Measurements from ENCODE around the gene NTRK2. TPM values are rescaled to one million over a fixed set of nuclear protein-coding genes. Genes with fewer than 3 reads are reported as not detected.

Gene NTRK2
- total RNA-seq, 6 experiments from 2014 or later, result 0.11 to 0.83 (median 0.25) TPM

GRCh38 chr9:84940294-84940693 is 270.8 kb downstream of the NTRK2 start:
- H3K4me3 Mint-ChIP-seq, result no peak overlapping the region
- no peak for TF ChIP-seq CTCF (IDR thresholded peaks at IDR 0.05)
- H3K4me1 Mint-ChIP-seq (ENCODE audit: low read depth), result no peaks in the 10 kb centered on the region; the same call in 1 of the 2 replicates
- H3K27me3 Mint-ChIP-seq (ENCODE audit: insufficient read depth), result no peaks in the 10 kb centered on the region; the same call in 1 of the 2 replicates
- DNase-seq, result no peak
- H3K27ac Mint-ChIP-seq, result no peak overlapping the region
- H3K36me3 Mint-ChIP-seq (ENCODE audit: low read depth), result no peaks in the 10 kb centered on the region
- H3K9me3 Mint-ChIP-seq, result peaks cover 25% of the 10 kb centered on the region

GRCh38 chr9:84941792-84942191 is 272.3 kb downstream of the NTRK2 start:
- no peak for DNase-seq
- Mint-ChIP-seq H3K27me3 (ENCODE audit: insufficient read depth) (no peaks in the 10 kb centered on the region; the same call in 1 of the 2 replicates), H3K27ac (no peak overlapping the region), H3K9me3 (peaks cover 25% of the 10 kb centered on the region), H3K36me3 (ENCODE audit: low read depth) (no peaks in the 10 kb centered on the region), H3K4me3 (no peak overlapping the region), H3K4me1 (ENCODE audit: low read depth) (no peaks in the 10 kb centered on the region; the same call in 1 of the 2 replicates)
- TF ChIP-seq CTCF (IDR thresholded peaks at IDR 0.05), result no peak

GRCh38 chr9:84943482-84944050 is 274.0 kb downstream of the NTRK2 start:
- DNase-seq, result no peak
- H3K4me3 Mint-ChIP-seq, result no peak overlapping the region
- TF ChIP-seq CTCF (IDR thresholded peaks at IDR 0.05), result no peak
- peaks cover 30% of the 10 kb centered on the region for H3K9me3 Mint-ChIP-seq
- no peaks in the 10 kb centered on the region for H3K36me3 Mint-ChIP-seq (ENCODE audit: low read depth)
- no peaks in the 10 kb centered on the region; the same call in 1 of the 2 replicates for H3K27me3 Mint-ChIP-seq (ENCODE audit: insufficient read depth)
- H3K27ac Mint-ChIP-seq, result no peak overlapping the region
- H3K4me1 Mint-ChIP-seq (ENCODE audit: low read depth), result no peaks in the 10 kb centered on the region; the same call in 1 of the 2 replicates

- peak; percentile 52 for DNase-seq
- no peaks in the 10 kb centered on the region; the same call in 1 of the 2 replicates for H3K4me1 Mint-ChIP-seq (ENCODE audit: low read depth)
- TF ChIP-seq CTCF (IDR thresholded peaks at IDR 0.05), result no peak
- no peaks in the 10 kb centered on the region; the same call in 1 of the 2 replicates for H3K27me3 Mint-ChIP-seq (ENCODE audit: insufficient read depth)
- no peak overlapping the region for H3K27ac Mint-ChIP-seq
- H3K9me3 Mint-ChIP-seq, result peaks cover 31% of the 10 kb centered on the region
- H3K4me3 Mint-ChIP-seq, result no peak overlapping the region
- no peaks in the 10 kb centered on the region; the same call in 1 of the 2 replicates for H3K36me3 Mint-ChIP-seq (ENCODE audit: low read depth)
Observed at GRCh38 chr9:84945878-84946538, 276.5 kb downstream of the NTRK2 start.

GRCh38 chr9:84947412-84947972 is 278.0 kb downstream of the NTRK2 start:
- no peaks in the 10 kb centered on the region; the same call in 1 of the 2 replicates for H3K4me1 Mint-ChIP-seq (ENCODE audit: low read depth)
- no peak for DNase-seq
- H3K27ac Mint-ChIP-seq, result no peak overlapping the region; the same call in 1 of the 2 replicates
- H3K9me3 Mint-ChIP-seq, result peaks cover 30% of the 10 kb centered on the region
- no peaks in the 10 kb centered on the region; the same call in 1 of the 2 replicates for H3K27me3 Mint-ChIP-seq (ENCODE audit: insufficient read depth)
- TF ChIP-seq CTCF (IDR thresholded peaks at IDR 0.05), result no peak
- H3K36me3 Mint-ChIP-seq (ENCODE audit: low read depth), result no peaks in the 10 kb centered on the region; the same call in 1 of the 2 replicates
- H3K4me3 Mint-ChIP-seq, result no peak overlapping the region

Measured in HFFc6 (cell line).